ENCODE measurements around the gene HMGN4. TPM values are rescaled to one million over a fixed set of nuclear protein-coding genes. Genes with fewer than 3 reads are reported as not detected.

HMGN4 gene
- total and polyA plus RNA-seq, 9 of the 15 experiments (the other 6 are each of a cell fraction or from before 2014, with no cell fraction given), result 35.4 to 134 (median 94.1) TPM

GRCh38 chr6:26556263-26557070 lies 18.3 kb downstream of the HMGN4 start (continued):
- TF ChIP-seq, protein P1, sequence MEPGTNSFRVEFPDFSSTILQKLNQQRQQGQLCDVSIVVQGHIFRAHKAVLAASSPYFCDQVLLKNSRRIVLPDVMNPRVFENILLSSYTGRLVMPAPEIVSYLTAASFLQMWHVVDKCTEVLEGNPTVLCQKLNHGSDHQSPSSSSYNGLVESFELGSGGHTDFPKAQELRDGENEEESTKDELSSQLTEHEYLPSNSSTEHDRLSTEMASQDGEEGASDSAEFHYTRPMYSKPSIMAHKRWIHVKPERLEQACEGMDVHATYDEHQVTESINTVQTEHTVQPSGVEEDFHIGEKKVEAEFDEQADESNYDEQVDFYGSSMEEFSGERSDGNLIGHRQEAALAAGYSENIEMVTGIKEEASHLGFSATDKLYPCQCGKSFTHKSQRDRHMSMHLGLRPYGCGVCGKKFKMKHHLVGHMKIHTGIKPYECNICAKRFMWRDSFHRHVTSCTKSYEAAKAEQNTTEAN (CRISPR knock-in tag; IDR thresholded peaks at IDR 0.05), result peak; percentile 89; the same call in 1 of the 2 replicates
- TF ChIP-seq, protein P2, sequence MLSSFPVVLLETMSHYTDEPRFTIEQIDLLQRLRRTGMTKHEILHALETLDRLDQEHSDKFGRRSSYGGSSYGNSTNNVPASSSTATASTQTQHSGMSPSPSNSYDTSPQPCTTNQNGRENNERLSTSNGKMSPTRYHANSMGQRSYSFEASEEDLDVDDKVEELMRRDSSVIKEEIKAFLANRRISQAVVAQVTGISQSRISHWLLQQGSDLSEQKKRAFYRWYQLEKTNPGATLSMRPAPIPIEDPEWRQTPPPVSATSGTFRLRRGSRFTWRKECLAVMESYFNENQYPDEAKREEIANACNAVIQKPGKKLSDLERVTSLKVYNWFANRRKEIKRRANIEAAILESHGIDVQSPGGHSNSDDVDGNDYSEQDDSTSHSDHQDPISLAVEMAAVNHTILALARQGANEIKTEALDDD (IDR thresholded peaks at IDR 0.05), result peak; percentile 100
- TF ChIP-seq GATAD2B (IDR thresholded peaks at IDR 0.05; ENCODE audit: borderline replicate concordance) (peak; percentile 89; the same call in 1 of the 2 replicates), ZNF695 (CRISPR knock-in tag; IDR thresholded peaks at IDR 0.05) (no peak), GMEB1 (CRISPR knock-in tag; IDR thresholded peaks at IDR 0.05) (no peak), THAP12 (CRISPR knock-in tag; IDR thresholded peaks at IDR 0.05) (no peak), FOXJ2 (tag; IDR thresholded peaks at IDR 0.05) (peak; percentile 57; the same call in 1 of the 2 replicates), ZNF79 (CRISPR knock-in tag; IDR thresholded peaks at IDR 0.05; ENCODE audit: low read depth) (no peak), ZNF280B (CRISPR knock-in tag; IDR thresholded peaks at IDR 0.05) (no peak)
- TF ChIP-seq, protein P3, sequence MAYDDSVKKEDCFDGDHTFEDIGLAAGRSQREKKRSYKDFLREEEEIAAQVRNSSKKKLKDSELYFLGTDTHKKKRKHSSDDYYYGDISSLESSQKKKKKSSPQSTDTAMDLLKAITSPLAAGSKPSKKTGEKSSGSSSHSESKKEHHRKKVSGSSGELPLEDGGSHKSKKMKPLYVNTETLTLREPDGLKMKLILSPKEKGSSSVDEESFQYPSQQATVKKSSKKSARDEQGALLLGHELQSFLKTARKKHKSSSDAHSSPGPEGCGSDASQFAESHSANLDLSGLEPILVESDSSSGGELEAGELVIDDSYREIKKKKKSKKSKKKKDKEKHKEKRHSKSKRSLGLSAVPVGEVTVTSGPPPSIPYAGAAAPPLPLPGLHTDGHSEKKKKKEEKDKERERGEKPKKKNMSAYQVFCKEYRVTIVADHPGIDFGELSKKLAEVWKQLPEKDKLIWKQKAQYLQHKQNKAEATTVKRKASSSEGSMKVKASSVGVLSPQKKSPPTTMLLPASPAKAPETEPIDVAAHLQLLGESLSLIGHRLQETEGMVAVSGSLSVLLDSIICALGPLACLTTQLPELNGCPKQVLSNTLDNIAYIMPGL (CRISPR knock-in tag; IDR thresholded peaks at IDR 0.05), result peak; percentile 93; the same call in 1 of the 2 replicates
- TF ChIP-seq, protein P4, sequence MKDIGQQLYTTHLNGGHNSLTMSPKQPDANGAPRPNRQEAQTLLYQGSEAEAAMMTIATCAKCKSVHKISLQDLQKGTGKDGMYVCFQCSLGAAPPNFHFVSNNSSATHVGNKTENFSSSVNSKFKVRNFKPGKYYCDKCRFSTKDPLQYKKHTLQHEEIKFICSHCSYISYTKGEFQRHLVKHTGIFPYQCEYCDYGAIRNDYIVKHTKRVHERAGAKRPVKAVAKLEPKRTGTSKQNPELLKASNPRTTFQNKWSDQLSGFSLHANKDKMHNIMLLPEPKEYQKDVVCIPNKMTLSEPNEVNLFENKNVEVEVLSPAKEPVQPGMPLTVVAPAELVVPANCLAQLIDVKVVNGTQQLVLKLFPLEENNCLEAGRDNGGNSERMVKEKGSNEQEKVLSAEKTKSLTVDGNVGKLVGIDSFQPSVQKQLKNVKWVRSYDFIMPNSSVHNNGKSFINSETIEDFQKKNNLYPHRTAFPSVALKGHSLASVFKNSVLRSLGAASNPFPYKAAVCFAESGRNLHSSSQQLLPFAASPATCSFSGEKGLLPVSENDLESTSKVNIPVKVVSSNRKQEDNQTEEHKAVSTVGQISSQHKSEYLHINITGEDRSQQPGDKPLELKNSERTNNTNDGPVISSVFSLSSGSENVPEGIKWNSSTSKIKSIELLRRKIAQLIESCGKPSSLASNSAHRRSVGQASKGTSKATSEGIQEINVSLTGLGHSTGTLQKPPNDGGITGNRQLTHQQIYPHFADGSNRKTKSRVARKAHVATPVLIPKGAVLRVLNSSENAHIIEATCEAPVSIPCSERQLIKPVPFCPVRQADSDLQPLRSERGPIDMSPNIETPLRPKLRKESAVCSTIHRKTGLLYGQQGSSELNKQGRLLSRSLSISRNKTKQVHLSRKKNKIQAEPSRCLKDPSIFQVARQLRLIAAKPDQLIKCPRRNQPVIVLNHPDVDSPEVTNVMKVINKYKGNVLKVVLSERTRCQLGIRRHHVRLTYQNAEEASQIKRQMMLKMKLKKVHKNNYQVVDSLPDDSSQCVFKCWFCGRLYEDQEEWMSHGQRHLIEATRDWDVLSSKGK (CRISPR knock-in tag; IDR thresholded peaks at IDR 0.05), result no peak

Measured in K562 (cell line).